NCI-H187 treated with DMSO at 0.1 percent for 48 hours (cell line): ENCODE results near the gene CELF4.
"Not testable (repeated sequence)": the region's sequence is repeated elsewhere in the genome, so short reads cannot be mapped to it uniquely, and the experiment has no call there.

Experiments used
- DNase-seq: peaks from one replicate; lab custom pipeline; 2025; lab: John Stamatoyannopoulos, UW

The CELF4 gene

DNA sequence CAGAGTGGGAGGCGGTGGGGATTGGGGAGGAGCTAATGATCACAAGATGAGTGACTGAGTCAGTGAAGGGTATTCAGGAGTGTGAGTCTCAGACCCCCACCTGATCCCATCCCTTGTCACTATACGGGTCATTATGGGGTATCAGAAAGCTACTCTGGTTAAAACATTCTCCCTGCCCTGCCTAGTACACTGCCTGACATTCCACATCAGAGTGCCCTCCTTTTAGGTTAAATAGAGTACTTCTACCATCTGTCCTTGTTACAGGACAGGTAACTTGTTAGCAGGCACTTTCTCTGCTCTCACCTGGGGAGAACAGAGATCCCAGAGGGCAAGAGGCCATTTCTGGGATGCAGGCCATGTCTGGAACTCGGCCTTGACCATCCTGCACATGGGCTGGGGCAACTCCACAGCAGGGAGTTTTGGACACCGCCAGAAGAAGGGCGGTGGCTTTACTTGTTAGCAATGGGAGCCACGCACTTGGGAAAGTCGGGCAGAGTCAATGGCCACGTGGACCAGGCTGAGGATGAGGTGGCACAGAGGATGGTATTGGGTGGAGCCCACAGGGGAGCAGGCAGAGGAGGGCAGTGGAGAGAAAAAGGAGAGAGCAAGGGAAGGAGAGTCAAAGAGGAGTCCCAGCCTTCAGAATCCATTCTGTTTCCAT, 98.5 kb downstream of the CELF4 start:
- DNase-seq = no peak

DNA sequence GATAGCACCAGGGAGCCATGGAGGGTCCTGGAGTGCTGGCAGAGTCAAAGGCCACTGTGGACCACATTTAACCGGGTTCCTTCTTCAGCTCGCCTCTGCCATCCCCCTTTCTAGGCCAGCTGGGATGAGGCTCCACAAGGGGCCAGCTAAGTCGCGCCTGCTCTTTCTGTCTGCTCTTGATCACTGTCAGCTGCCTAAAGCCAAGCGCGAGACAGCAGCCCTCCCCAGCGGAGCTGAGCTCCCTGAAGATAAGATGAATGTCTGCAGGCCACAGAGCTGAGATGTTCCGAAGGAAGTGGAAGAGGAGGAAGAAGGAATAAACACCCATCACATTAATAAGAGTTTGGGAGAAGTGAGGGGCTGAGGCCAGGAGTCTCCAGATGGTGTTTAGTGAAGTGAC, 99.6 kb downstream of the CELF4 start:
- DNase-seq = no peak

DNA sequence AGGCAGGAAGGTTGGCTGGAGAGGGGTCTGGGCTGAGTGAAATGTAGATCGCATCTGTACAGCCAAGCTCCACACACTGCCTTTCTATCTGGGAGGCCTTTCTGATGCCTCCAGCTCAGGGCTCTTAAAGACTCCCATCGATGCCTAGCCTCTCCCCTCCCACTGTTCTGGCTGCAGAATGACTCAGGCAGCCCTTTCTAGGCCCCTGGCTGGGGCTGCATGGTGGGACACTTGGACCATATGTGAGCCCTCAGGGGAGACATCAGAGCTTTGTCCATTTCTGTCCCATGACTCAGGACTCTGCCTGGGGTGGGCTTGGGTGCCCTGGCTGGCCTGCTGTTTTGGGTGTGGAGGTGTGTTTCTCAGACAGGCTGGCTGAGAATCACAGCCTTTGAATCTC, 101.3 kb downstream of the CELF4 start:
- no peak for DNase-seq

DNA sequence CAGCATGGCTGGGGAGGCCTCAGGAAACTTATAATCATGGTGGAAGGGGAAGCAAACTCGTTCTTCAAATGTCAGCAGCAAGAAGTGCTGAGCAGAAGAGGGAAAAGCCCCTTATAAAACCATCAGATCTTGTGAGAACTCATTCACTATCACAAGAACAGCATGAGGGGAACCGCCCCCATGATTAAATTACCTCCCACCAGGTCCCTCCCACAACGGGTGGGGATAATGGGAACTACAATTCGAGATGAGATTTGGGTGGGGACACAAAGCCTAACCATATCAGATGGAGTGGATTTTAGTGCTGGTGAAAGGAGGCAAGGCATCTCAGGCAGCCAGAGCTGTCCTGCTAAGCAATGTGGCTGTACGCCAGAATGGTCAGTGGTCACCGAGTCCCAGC, 104.3 kb downstream of the CELF4 start:
- not testable (repeated sequence) for DNase-seq

DNA sequence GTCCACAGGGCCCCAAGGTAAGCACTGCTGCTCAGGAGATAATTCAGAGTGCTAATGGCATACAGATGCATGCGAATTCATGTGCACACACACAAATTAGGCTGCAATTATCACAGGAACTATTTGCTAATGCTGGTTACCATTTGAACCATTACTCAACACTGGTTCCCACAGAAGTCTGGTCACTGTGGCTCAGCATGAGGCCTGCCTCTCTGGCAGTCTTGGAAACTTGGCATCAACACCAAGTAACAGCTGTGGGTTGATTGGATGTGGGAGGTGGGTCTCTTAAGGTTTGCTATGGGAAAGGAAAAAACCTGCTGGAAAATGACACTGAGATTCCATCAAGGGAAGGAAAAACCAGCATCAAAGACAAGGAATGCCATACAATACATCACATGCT, 105.0 kb downstream of the CELF4 start:
- no peak for DNase-seq

DNA sequence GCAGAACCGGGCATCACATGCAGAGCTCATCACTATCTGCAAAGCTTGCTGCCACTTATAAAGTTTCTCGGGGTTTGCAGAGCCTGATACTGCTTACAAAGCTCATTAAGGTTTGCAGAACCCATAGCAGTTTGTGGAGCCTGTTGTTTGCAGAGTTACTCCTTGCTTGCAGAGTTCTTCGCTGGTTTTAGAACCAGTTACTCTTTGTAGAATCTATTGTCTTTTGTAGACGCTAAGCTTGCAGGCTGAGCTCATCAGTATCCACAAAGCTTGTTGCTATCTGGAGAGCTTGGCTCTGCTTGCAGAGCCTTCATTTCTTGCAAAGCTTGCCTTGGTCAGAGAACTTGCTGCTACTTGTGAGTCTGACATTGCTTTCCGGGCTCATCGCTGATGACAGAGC, 106.9 kb downstream of the CELF4 start:
- DNase-seq = no peak

DNA sequence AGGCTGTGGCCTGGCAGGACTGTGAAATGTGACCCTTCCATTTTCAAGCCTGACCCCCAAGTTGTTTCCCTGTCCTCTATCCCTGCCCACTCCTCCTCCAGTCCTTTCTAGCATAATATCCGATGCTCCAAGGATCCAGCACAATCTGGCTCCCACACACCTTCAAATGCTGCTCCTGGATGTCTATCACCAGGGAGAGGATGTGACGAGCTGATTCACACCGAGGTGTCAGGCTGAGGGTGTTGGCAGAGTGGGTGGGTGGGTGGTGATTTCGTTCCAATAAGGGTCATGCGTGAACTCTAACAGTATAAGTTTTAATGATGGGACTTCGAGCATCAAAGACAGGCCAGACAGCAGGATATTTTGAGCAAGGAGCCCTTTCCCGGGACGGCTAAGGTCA, 107.8 kb downstream of the CELF4 start:
- no peak for DNase-seq

DNA sequence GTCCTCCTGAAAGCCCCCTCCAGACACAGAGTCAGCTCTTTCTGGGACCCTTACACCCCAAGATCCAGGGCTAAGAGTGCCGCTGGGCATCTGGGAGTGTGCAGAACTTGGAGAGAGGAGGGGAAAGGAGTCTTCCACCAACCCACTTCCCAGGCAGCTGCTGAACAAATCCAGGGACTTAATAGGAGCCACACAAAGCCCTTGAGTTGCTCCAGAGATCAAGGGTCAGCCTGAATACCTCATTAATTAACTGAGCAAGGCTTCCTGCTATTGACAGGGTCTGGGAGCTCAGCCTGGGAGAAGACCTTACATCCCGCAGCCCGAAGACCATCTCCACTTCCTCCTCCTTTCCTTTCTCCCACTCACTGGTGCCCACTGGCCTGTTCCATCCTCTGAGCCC, 108.3 kb downstream of the CELF4 start:
- no peak for DNase-seq

DNA sequence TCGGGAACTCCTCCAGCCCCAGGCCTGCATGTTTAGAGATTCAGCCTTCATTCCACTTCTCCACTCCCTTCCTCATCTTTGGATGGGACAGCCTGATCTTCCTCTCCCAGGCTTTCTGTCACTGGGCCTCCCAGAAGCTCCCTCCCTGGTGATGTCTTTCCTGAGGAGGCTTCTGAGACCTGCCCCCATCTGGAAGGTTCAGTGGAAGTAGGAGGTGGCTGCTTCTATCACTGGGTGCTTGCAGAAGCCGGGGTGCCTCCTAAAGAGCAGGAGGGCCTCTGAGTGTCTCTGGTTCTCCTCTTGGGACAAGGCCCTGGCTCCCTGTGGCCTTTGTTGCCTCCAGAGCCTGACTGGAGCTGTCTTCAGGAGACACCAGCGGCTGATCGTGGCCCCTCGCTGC, 108.7 kb downstream of the CELF4 start:
- no peak for DNase-seq

DNA sequence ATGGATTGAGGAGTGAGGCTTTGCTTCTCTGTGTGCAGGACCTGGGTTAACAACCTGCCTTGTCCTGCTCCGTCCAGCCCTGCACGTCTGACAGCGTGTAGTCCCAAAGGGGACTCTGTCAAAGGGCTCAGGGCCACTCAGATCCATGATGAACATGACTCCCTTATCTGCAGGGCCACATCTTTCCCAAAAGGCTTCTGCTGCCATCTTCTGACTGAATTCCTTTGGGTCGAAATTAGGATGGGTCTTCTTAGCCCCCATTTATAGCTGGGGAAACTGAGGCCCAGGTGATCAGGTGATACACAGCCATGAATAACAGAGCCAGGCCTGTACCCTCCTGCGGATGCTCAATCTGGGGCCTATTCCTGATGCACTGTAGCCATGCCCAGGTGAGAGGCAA, 109.2 kb downstream of the CELF4 start:
- DNase-seq = no peak

DNA sequence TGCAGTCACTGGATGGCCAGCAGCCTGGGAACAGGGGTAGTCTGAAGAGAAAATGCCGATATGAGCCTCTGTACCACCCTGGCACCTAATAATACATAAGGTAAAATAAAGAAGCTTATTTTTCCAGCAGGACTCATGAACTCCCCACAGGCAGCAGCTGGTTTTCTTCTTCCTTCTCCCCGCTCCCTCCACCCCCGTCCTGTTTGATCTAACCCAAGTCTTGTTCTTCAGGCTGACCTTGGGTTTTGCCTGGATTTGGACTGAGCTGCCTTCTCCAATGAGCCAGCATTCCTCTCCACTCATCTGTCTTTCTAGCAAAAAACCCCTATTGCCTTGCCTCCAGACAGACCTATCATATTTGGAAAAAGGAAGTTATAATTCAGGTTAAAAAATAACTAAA, 111.8 kb downstream of the CELF4 start:
- DNase-seq = no peak

DNA sequence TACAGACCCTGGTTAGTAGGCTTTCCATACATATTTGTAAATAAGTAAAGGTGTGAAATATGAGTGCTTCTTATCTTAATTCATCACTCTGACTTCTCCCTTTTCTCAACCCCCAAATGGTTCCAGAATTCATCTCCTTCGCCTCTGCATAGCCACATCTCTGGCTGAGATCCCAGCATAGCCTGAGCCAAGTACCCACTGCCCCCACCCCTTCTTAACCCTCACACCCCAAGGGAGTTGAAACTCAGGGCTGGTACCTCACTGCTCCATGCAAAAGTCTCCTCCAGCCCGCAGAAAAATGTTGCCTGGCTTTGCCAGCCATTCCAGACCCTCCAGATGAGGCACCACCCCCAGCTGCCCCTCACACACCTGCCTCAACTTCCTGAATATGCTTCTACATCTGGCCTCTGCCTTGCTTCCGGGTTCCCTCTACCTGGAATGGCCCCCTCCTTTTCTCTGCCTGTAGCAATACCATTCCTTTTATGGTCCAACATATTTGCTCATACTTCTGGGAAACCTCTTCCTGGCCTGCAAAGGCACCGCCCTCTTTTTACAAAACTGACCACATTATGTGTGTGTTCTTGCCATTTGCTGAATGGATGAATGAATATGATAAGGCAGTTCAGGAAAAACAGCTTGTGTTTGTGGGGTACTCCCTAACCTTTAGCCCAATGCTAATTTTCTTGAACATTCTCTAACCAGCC, 112.8 kb downstream of the CELF4 start:
- no peak for DNase-seq

DNA sequence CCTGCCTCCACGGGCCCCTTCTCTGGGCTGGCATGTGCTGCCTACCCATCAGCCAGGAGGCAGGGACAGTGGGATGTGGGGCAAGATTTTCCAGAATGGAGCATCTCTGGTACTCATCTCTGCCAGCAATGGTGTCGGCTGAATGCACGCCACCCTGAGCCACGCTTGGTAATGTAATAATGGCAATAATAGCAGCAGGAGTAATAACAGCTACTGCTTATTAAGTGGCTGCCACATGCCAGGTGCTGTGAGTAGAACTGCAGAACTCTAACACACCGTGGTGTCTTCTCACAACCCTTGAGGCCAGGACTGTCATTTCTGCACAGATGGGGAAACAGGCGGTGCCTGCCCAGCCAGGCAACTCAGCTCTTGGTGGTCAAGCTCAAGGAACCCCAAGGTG, 113.6 kb downstream of the CELF4 start:
- DNase-seq = no peak

DNA sequence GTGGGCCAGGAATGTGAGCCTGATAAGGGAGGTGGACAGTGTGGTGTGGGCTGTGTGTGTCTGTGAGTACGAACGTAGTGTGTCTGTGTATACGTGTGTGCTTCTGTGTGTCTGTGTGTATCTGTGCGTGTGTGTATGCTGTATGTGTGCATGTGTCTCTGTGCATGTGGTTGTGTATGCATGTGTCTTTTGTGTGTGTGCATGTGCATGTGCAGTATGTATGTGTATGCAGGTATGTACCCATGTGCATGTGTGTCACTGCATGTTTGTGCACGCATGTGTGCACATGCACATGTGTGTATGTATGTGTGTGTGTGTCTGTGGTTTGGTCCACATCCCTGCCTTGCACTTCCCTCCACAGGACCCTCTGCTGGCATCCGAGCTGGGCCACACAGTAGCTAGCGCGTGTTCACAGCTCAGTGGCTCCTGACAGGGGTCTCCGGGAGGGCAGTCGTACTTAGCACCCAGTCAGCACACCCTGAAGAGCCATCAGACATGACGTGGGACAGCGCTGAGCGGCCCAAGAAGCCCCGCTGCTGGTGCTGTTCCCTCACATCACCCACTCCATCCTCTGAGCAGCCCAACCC, 114.3 kb downstream of the CELF4 start:
- DNase-seq = no peak

DNA sequence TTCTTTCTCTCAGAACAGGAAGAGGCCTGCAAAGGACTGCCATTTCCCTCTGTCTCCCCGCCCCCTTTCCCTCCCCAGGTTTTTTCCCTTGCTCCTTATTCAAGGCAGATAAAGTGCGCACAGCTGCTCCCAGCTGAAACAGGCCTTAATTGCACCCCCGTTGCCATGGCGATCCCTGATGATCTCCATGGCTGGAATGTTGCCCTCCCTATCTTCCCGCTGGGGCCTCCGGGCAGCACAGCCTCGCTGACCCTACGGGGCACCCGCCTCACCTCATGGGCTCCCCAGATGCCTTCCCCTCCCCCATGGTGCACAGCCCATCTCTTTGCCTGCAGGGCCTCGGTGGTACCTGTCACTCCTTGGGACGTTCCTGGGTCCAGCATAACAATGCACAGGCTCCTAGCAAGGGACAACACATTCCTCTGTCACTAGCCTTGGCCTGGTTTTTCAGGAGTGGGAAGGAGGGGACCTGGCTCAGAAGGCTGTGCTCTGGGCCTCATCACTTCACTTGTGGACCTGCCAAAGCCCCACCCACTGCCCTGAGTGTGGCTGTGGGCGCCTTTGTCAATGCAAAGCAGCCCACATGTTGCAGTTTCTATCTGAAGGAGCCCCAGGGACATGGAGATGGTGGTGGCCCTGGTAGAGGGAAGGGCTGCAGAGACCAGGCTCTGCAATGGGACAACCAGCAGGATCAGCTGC, 115.0 kb downstream of the CELF4 start:
- no peak for DNase-seq

DNA sequence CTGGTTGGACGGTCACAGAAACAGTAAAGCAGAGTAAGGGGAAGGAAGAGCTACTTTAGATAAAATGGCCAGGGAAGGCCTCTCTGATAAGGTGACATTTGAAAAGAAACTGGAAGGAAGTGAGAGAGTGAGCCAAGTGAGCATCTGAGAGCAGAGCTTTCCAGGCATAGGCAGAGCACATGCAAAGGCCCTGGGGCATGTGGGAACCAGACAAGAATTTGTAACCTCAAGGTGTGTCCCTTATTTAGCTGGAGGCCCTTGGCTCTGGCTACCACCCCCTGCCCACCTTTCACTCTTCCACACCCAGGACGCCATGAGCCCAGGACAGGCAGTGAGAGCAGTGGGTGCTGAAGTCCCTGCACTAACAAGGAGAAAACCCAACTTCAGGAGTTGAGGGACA, 116.0 kb downstream of the CELF4 start:
- no peak for DNase-seq

DNA sequence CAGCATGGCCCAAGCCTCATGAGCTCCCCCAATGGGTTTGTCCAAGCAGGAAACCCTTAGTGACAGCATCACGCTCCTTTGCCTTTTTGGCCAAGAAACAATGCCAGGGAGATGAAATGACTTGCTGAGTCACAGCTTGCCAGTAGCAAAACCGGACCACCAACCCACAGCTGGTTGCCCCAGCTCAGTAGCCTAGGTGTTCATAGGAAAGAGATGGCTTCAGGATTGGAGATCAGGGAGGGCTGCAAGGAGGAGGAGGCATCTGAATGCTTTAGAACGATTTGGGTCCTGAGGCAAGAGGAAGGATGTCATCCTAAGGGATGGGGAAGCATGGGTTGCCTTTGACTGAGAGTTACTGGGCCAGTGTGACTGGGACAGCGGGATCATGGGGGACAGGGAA, 116.7 kb downstream of the CELF4 start:
- DNase-seq = no peak

DNA sequence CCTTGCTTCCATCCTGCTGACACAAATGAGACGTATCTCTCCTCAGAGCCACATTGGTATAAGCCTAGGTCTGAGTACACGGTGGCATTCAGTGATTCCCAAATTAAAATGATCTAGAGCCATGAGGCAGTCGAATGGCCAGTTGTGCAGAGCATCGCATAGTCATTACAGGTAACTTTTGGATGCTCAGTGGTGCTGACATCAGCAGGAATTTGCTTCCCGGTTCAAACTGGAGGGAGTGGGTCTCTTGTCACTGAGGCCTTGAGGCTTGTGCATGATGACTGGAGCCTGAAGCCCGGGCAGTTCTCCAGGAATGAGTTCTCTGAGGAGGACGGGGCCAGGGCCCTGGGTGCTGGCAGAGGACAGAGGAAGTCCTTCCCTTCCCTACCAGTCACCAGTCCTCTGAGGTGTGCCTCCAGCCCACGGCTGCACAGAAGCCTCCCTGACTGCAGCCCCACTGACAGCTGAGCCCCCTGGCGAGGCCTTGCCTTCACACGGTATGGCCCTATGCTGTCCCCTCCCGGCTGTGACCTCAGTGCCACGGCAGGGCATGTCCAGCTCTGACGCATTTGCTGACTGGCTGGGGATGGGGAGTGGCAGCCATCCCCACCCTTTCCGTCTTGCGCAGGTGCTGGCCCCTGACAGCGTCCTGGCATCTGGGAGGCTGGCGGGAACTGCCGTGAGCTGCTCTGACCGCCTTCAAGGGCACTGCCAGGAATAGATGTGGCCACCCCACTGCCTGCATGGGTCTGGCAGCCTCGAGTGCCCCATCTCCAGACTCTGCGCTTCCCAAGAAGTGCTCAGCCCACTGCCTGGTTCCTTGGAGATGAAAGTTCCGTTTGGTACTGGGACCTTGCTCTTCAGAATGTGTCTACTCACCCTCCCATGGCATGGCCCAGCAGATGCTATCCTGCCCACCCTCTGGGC, 117.4 kb downstream of the CELF4 start:
- DNase-seq = no peak

DNA sequence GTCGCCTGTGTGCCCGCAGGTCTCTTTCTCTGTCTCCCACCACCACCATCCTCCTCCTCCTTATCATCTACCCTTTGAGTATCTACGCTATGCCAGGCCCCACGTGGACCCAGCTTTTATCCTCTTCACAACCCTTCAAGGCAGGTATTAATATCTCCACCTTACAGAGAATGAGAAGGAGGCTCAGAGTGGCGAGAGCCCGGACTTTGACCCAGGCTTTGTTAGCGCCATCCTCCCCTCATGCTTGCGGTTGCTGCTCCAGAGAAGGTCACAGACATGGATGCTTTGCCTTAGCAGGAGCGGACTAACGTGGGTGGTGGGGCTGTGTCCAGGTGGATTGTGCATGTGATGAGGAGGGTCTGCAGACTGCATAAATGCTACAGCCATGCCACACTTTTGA, 119.8 kb downstream of the CELF4 start:
- DNase-seq = no peak

DNA sequence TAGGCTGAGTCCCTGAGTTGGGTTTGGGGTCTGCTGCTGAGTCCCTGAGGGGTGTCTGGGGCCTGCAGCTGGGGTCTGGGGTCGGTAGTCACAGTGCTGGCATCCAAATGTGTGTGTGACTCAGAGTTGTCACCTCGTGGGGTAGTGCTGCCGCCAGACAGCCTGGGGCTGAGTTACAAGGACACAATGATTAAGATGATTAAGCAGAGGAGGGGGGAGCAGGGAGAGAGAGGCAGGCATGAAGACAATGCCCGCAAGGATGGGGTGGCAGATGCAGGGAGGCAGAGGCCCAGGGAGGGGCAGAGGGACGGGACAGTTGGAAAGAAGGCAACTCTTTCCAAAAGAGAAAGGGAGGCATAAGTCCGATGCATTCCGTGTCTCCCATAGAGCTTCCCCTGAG, 120.2 kb downstream of the CELF4 start:
- DNase-seq = no peak

DNA sequence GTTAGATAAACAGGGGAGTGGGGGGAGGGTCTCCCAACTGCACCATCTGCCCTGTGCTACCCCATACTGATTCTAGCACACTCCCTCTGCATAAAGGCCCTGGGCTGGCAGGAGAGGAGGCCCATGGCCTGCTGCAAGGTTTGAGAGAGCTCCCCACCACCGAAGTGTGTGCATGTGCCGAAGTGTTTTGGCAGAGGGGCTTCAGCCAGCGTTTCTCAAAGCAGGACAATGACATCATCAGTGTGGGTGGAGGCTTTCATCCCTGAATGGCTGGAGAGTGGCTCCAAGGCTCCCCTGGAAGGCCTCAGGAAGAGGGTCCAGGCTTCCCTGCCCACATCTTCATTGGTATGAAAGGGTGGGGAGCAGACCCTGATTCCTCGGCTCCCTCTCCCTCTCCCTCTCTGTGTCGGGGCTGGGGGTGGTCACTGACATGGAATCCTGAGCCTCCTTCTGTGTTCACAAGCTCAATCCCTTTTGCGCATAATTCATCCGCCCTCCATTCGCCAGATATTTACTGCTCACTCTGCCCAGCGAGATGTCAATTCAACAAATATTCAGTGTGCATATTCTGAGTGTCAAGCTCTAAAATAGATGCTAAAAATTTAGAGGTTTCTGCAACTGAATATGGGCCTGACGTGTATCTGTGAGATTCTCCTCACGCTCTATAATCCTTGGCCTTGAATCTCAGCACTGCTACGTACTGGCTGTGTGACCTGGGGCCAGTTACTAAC, 122.1 kb downstream of the CELF4 start:
- no peak for DNase-seq
